ENCODE data around the gene CPNE7.

- TF ChIP-seq CTCF (IDR thresholded peaks at IDR 0.05) (no peak), EZH2 (IDR thresholded peaks at IDR 0.05; ENCODE audit: borderline replicate concordance, insufficient read depth, low read depth, low read length, poor library complexity, severe bottlenecking) (no peak)
Observed at GRCh38 chr16:89571636-89572035, 3.9 kb upstream of the CPNE7 start.

Measured in B cell (primary cell).